A549 (cell line): Measurements from ENCODE around the gene GHDC.

Experiments
- CTCF ChIP-seq: fragments of >200 bp; sonication (Bioruptor Twin); formaldehyde crosslinking; IDR thresholded peaks from 3 replicates; pipeline ENCODE4 v1.5.1; 2016
- KDM1A ChIP-seq: fragments of 200-600 bp; sonication (generic); IDR thresholded peaks from 2 replicates; pipeline ENCODE4 v1.6.1; 2016; ENCODE audit warnings: low read depth, mild to moderate bottlenecking
- USF2 ChIP-seq: fragments of 450-650 bp; IDR thresholded peaks from 2 replicates; pipeline ENCODE4 v1.6.1; 2014; ENCODE audit warnings: antibody characterized with exemption

GRCh38 chr17:42189651-42189965 lies 4.7 kb downstream of the GHDC start:
- no peak for TF ChIP-seq USF2
- no peak for TF ChIP-seq KDM1A
- TF ChIP-seq CTCF = no peak
